DOHH2 (cell line): Measurements from ENCODE around the gene ZNF526.

ENCODE experiments used
- H3F3A ChIP-seq: fragments of 200-600 bp; sonication (generic), shearing (Covaris generic); 2 replicates; pipeline ENCODE4 v1.6.0; 2016; ENCODE audit warnings: antibody characterized with exemption, mild to moderate bottlenecking; ENCODE audit not compliant: control insufficient read depth, insufficient read depth
- H3K27ac ChIP-seq: fragments of 200-600 bp; sonication (generic); 2 replicates; pipeline ENCODE4 v1.5.1; 2014; ENCODE audit warnings: low read depth, mild to moderate bottlenecking, low read length, moderate library complexity
- H3K27me3 ChIP-seq: fragments of 200-600 bp; sonication (generic); 2 replicates; pipeline ENCODE4 v1.6.1; 2014; ENCODE audit warnings: mild to moderate bottlenecking, low read length, mixed read lengths; ENCODE audit not compliant: control insufficient read depth
- H3K36me3 ChIP-seq: fragments of 200-600 bp; sonication (generic); 2 replicates; pipeline ENCODE4 v1.6.1; 2014; ENCODE audit warnings: mild to moderate bottlenecking, low read length, moderate library complexity, mixed read lengths; ENCODE audit not compliant: control insufficient read depth
- H3K4me1 ChIP-seq: fragments of 200-600 bp; sonication (generic); 2 replicates; pipeline ENCODE4 v1.6.1; 2014; ENCODE audit warnings: mild to moderate bottlenecking, low read length, mixed read lengths; ENCODE audit not compliant: control insufficient read depth
- H3K4me2 ChIP-seq: fragments of 200-600 bp; sonication (generic); 2 replicates; pipeline ENCODE4 v1.6.0; 2014; ENCODE audit warnings: mild to moderate bottlenecking, low read length, moderate library complexity
- H3K4me3 ChIP-seq: fragments of 200-600 bp; sonication (generic); 2 replicates; pipeline ENCODE4 v1.5.1; 2014; ENCODE audit warnings: mild to moderate bottlenecking, low read length, mixed read lengths
- H3K79me2 ChIP-seq: fragments of 200-600 bp; sonication (generic); 2 replicates; pipeline ENCODE4 v1.6.1; 2014; ENCODE audit warnings: mild to moderate bottlenecking, low read length, mixed read lengths; ENCODE audit not compliant: control insufficient read depth
- H3K9me2 ChIP-seq: fragments of 200-600 bp; sonication (generic); replicated peaks from 2 replicates; pipeline ENCODE4 v1.6.1; 2014; ENCODE audit warnings: mild to moderate bottlenecking, low read length, mixed read lengths; ENCODE audit not compliant: control insufficient read depth
- H3K9me3 ChIP-seq: fragments of 200-600 bp; sonication (generic); 2 replicates; pipeline ENCODE4 v1.6.1; 2014; ENCODE audit warnings: antibody characterized with exemption, low read length, mixed read lengths; ENCODE audit not compliant: control insufficient read depth, insufficient read depth
- H4K20me1 ChIP-seq: fragments of 200-600 bp; sonication (generic); 2 replicates; pipeline ENCODE4 v1.6.0; 2014; ENCODE audit warnings: low read depth, mild to moderate bottlenecking, antibody characterized with exemption, low read length, moderate library complexity; ENCODE audit not compliant: control insufficient read depth, insufficient read depth
- CTCF ChIP-seq: fragments of 200-600 bp; sonication (generic); IDR thresholded peaks from one replicate; pipeline ENCODE4 v1.5.1; 2014; ENCODE audit warnings: antibody characterized with exemption, mild to moderate bottlenecking, low read depth, low read length; ENCODE audit not compliant: poor library complexity, severe bottlenecking
- EZH2phosphoT487 ChIP-seq: fragments of 200-600 bp; sonication (generic); IDR thresholded peaks from 2 replicates; pipeline ENCODE4 v1.6.1; 2017; ENCODE audit warnings: borderline replicate concordance, mild to moderate bottlenecking, antibody characterized with exemption, low read length, moderate library complexity, mixed read lengths

The ZNF526 gene

GRCh38 chr19:42268142-42268703, 48.1 kb downstream of the ZNF526 start:
- Histone ChIP-seq H3K9me3 (no peaks in the 10 kb centered on the region), H3K79me2 (peaks cover 19% of the 10 kb centered on the region), H3F3A (peaks cover 3% of the 10 kb centered on the region; the same call in 1 of the 2 replicates), H3K4me3 (peak overlapping the region; percentile 94), H4K20me1 (no peaks in the 10 kb centered on the region), H3K36me3 (no peaks in the 10 kb centered on the region; the same call in 1 of the 2 replicates), H3K27ac (peak overlapping the region; percentile 81), H3K4me2 (peak overlapping the region; percentile 94), H3K4me1 (peaks cover 27% of the 10 kb centered on the region), H3K27me3 (no peaks in the 10 kb centered on the region), H3K9me2 (no peaks in the 10 kb centered on the region)
- TF ChIP-seq EZH2phosphoT487: no peak
- no peak for TF ChIP-seq CTCF

GRCh38 chr19:42268704-42269477, 48.8 kb downstream of the ZNF526 start, which contains the start of gene CIC:
Gene CIC, plus strand, starts transcription at chr19:42269252. Its CDS starts 2,532 bp downstream, at chr19:42271784.
- H3K4me2 ChIP-seq: peak within 1 kb of the TSS; percentile 94
- H3K9me2 ChIP-seq: no peaks in the 10 kb centered on the region
- H3F3A ChIP-seq: peaks cover 3% of the 10 kb centered on the region; the same call in 1 of the 2 replicates
- H3K36me3 ChIP-seq: no peaks in the 10 kb centered on the region; the same call in 1 of the 2 replicates
- TF ChIP-seq EZH2phosphoT487 (no peak), CTCF (no peak)
- H3K4me3 ChIP-seq: peak within 1 kb of the TSS; percentile 94
- no peaks in the 10 kb centered on the region for H4K20me1 ChIP-seq
- H3K9me3 ChIP-seq: no peaks in the 10 kb centered on the region
- peak within 1 kb of the TSS; percentile 81 for H3K27ac ChIP-seq
- H3K4me1 ChIP-seq: peaks cover 27% of the 10 kb centered on the region
- H3K27me3 ChIP-seq: no peaks in the 10 kb centered on the region
- H3K79me2 ChIP-seq: peaks cover 19% of the 10 kb centered on the region

GRCh38 chr19:42269478-42270345, 49.6 kb downstream of the ZNF526 start:
- H4K20me1 ChIP-seq: no peaks in the 10 kb centered on the region
- peak overlapping the region; percentile 94 for H3K4me2 ChIP-seq
- peaks cover 19% of the 10 kb centered on the region for H3K79me2 ChIP-seq
- H3K27ac ChIP-seq: peak overlapping the region; percentile 70
- H3K9me3 ChIP-seq: no peaks in the 10 kb centered on the region
- H3K4me3 ChIP-seq: peak overlapping the region; percentile 94
- H3F3A ChIP-seq: peaks cover 3% of the 10 kb centered on the region; the same call in 1 of the 2 replicates
- H3K9me2 ChIP-seq: no peaks in the 10 kb centered on the region
- H3K4me1 ChIP-seq: peaks cover 27% of the 10 kb centered on the region
- TF ChIP-seq EZH2phosphoT487 (no peak), CTCF (no peak)
- H3K36me3 ChIP-seq: peaks cover 6% of the 10 kb centered on the region; the same call in 1 of the 2 replicates
- no peaks in the 10 kb centered on the region for H3K27me3 ChIP-seq
